NCI-H2081 treated with DMSO at 0.1 percent for 48 hours (cell line): Measurements from ENCODE around the gene MAGEB17.
A peak's percentile ranks its signal among the peaks of the same experiment; 100 is the strongest.
"Not testable (repeated sequence)": the region's sequence is repeated elsewhere in the genome, so short reads cannot be mapped to it uniquely, and the experiment has no call there.

ENCODE experiments used
- DNase-seq: peaks from one replicate; lab custom pipeline; 2025; lab: John Stamatoyannopoulos, UW

The MAGEB17 gene

GRCh38 chrX:16167181-16167580 lies at the start of gene MAGEB17:
Gene MAGEB17, plus strand, starts transcription at chrX:16167481. Its CDS starts 2,902 bp downstream, at chrX:16170383.
- DNase-seq = no peak

GRCh38 chrX:16119353-16120220 lies 47.7 kb upstream of the MAGEB17 start:
- DNase-seq = no peak

- no peak for DNase-seq
These were observed 46.9 kb upstream of the MAGEB17 start for GRCh38 chrX:16120431-16120830.

- DNase-seq = peak; percentile 41
These were observed 44.0 kb upstream of the MAGEB17 start, which contains the start of gene GRPR for GRCh38 chrX:16123222-16123786. Gene GRPR, plus strand, starts transcription at chrX:16123565. Its CDS starts 389 bp downstream, at chrX:16123954.

GRCh38 chrX:16124201-16124600 lies 43.1 kb upstream of the MAGEB17 start:
- DNase-seq = no peak

GRCh38 chrX:16125520-16126149 lies 41.6 kb upstream of the MAGEB17 start:
- DNase-seq = peak; percentile 5

GRCh38 chrX:16130707-16131106 lies 36.6 kb upstream of the MAGEB17 start:
- no peak for DNase-seq

GRCh38 chrX:16134936-16135335 lies 32.3 kb upstream of the MAGEB17 start:
- no peak for DNase-seq

GRCh38 chrX:16136080-16136479 lies 31.2 kb upstream of the MAGEB17 start:
- DNase-seq = no peak

GRCh38 chrX:16137416-16138107 lies 29.7 kb upstream of the MAGEB17 start:
- DNase-seq = no peak

- DNase-seq = no peak
These were observed 29.2 kb upstream of the MAGEB17 start for GRCh38 chrX:16138108-16138427.

- DNase-seq = no peak
These were observed 26.8 kb upstream of the MAGEB17 start for GRCh38 chrX:16140448-16140847.

GRCh38 chrX:16140983-16141382 lies 26.3 kb upstream of the MAGEB17 start:
- no peak for DNase-seq

GRCh38 chrX:16141422-16142245 lies 25.6 kb upstream of the MAGEB17 start:
- DNase-seq = no peak

GRCh38 chrX:16142246-16142558 lies 25.1 kb upstream of the MAGEB17 start:
- no peak for DNase-seq

- no peak for DNase-seq
These were observed 23.3 kb upstream of the MAGEB17 start for GRCh38 chrX:16143968-16144367.

- no peak for DNase-seq
These were observed 22.9 kb upstream of the MAGEB17 start for GRCh38 chrX:16144420-16144819.

- not testable (repeated sequence) for DNase-seq
These were observed 22.2 kb upstream of the MAGEB17 start for GRCh38 chrX:16145093-16145492.

- no peak for DNase-seq
These were observed 21.6 kb upstream of the MAGEB17 start for GRCh38 chrX:16145656-16146055.

- DNase-seq = no peak
These were observed 18.4 kb upstream of the MAGEB17 start for GRCh38 chrX:16148896-16149295.

- DNase-seq = no peak
These were observed 11.6 kb upstream of the MAGEB17 start for GRCh38 chrX:16155581-16156096.
